Measurements from ENCODE around the gene OSBPL3.

OSBPL3 gene

DNA sequence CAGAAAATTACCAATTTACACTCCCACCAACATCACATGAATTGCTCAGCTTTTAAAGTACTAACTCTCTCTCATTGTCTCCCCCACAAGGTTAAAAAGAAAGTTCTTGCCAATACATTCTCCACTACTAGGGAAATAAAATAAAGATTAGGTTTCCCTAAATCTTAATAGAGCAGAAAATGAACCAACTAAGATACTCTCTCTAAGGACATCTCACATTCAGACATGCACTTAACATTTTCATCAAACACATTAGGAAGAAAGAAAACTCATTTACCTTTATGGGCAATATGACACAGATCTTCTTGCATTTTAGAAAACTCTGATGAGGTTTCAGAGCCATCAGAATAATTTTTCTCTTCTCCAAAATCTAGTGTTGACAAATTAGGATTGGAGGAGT lies 118.6 kb downstream of the OSBPL3 start:
- TF ChIP-seq, protein P1, sequence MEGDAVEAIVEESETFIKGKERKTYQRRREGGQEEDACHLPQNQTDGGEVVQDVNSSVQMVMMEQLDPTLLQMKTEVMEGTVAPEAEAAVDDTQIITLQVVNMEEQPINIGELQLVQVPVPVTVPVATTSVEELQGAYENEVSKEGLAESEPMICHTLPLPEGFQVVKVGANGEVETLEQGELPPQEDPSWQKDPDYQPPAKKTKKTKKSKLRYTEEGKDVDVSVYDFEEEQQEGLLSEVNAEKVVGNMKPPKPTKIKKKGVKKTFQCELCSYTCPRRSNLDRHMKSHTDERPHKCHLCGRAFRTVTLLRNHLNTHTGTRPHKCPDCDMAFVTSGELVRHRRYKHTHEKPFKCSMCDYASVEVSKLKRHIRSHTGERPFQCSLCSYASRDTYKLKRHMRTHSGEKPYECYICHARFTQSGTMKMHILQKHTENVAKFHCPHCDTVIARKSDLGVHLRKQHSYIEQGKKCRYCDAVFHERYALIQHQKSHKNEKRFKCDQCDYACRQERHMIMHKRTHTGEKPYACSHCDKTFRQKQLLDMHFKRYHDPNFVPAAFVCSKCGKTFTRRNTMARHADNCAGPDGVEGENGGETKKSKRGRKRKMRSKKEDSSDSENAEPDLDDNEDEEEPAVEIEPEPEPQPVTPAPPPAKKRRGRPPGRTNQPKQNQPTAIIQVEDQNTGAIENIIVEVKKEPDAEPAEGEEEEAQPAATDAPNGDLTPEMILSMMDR (IDR thresholded peaks at IDR 0.05; ENCODE audit: borderline replicate concordance, insufficient read depth, low read depth, low read length), result no peak
- H3K4me3 ChIP-seq (ENCODE audit: low read depth, low read length), result no peak overlapping the region

DNA sequence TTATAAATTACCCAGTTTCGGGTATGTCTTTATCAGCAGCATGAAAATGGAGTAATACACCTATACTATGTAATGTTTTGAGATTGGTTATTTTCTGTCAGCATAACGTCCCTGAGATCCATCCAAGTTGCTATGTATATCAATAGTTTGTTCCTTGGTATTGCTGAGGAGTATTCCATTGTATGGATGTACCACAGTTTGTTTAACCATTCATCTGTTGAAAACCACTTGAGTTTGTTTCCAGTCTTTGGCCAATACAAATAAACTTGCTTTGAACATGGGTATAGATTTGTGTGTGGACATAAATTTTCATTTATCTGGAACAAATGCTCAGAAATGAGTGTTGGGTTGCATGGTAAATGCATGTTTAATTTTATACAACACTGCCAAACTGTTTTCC lies 119.4 kb downstream of the OSBPL3 start:
- TF ChIP-seq, protein P1 (IDR thresholded peaks at IDR 0.05; ENCODE audit: borderline replicate concordance, insufficient read depth, low read depth, low read length), result no peak
- no peak overlapping the region for H3K4me3 ChIP-seq (ENCODE audit: low read depth, low read length)

GRCh38 chr7:24858108-24858977 lies 121.6 kb downstream of the OSBPL3 start:
- TF ChIP-seq, protein P1 (IDR thresholded peaks at IDR 0.05; ENCODE audit: borderline replicate concordance, insufficient read depth, low read depth, low read length), result no peak

DNA sequence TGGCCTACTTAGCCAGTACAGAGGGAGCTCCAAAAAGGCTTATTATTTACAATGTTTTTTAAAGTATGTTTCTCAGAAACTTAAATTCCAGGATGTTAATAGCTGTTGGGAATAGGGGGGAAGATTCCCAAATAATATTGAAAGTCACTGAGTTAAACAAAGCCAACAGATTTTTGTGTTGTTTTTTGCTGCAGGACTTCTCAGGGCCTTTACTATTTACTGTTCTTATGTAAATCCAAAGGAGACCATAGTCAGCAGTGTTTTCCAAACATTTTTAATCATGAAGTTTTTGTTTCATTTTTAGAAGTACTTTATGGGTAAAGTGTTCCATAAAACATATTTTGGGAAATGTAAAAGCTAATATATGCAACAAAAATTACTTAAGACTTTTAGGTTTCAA lies 122.4 kb downstream of the OSBPL3 start:
- no peak overlapping the region for H3K4me3 ChIP-seq (ENCODE audit: low read depth, low read length)
- TF ChIP-seq, protein P1 (IDR thresholded peaks at IDR 0.05; ENCODE audit: borderline replicate concordance, insufficient read depth, low read depth, low read length), result no peak

More at GRCh38 chr7:24858108-24858977, 121.6 kb downstream of the OSBPL3 start:
- no peak overlapping the region for H3K4me3 ChIP-seq (ENCODE audit: low read depth, low read length)

GRCh38 chr7:24854866-24855265 lies 125.1 kb downstream of the OSBPL3 start:
- H3K4me3 ChIP-seq (ENCODE audit: low read depth, low read length), result no peak overlapping the region
- TF ChIP-seq, protein P1 (IDR thresholded peaks at IDR 0.05; ENCODE audit: borderline replicate concordance, insufficient read depth, low read depth, low read length), result no peak

DNA sequence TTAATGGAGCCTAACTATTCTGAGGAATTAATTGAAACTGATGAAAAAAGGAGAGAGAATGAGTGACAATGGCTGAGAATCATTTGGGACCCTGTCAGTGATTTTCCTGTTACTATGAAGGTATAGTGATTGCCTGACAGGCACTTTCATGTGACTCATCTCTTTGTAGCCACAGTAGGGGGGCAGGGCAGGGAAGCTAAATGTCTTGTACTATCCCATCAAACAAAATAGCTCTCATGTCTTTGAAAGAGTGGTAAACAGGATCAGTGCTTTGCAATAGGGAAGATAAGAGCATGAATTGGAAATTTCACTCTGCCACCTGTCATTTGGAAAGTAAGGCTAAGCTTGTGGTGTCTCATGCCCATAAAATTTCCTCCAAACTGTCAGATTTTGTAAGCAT lies 128.2 kb downstream of the OSBPL3 start:
- H3K4me3 ChIP-seq (ENCODE audit: low read depth, low read length), result no peak overlapping the region
- TF ChIP-seq, protein P1 (IDR thresholded peaks at IDR 0.05; ENCODE audit: borderline replicate concordance, insufficient read depth, low read depth, low read length), result no peak

DNA sequence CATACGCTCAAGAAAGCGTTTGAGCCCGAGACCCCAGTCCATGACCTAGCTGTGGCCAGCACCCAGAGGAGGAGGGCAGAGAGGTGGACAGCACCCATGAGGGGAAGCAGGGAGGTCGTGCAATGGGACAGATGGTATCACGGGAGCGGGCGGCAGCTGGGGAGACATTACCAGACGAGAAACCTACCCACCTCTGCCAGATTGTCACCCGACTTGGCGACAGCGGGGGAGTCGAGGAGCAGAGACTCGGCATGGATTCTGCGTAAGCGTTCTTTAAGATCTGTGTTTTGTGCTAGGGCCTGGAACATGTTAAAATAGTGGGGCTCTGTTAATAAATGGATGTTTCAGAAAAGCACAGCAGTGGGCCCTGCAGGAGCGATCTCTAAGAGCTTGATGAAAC lies 131.1 kb downstream of the OSBPL3 start:
- no peak overlapping the region for H3K4me3 ChIP-seq (ENCODE audit: low read depth, low read length)
- TF ChIP-seq, protein P1 (IDR thresholded peaks at IDR 0.05; ENCODE audit: borderline replicate concordance, insufficient read depth, low read depth, low read length), result no peak
